SHP77 (cell line): ENCODE data around the gene ERCC1.
"Not testable (repeated sequence)": the region's sequence is repeated elsewhere in the genome, so short reads cannot be mapped to it uniquely, and the experiment has no call there.

ENCODE experiments used
- DNase-seq, 2 experiments: peaks; one replicate each; lab custom pipeline; 2025; lab: John Stamatoyannopoulos, UW

The ERCC1 gene

DNA sequence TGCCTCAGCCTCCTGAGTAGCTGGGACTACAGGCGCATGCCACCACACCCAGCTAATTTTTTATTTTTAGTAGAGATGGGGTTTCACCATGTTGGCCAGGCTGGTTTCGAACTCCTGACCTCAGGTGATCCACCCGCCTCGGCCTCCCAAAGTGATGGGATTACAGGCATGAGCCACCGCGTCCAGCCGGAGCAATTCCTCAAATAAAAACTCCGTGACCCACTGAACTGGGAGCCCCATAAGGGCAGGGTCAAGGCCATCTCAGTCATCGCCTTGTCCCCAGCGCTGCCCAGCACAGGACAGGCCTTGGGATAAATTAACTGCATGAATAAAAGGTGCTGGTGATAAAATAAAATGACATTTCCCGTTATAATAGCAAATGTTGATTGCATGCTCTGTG, 6.2 kb upstream of the ERCC1 start:
- DNase-seq, result not testable (repeated sequence)

DNA sequence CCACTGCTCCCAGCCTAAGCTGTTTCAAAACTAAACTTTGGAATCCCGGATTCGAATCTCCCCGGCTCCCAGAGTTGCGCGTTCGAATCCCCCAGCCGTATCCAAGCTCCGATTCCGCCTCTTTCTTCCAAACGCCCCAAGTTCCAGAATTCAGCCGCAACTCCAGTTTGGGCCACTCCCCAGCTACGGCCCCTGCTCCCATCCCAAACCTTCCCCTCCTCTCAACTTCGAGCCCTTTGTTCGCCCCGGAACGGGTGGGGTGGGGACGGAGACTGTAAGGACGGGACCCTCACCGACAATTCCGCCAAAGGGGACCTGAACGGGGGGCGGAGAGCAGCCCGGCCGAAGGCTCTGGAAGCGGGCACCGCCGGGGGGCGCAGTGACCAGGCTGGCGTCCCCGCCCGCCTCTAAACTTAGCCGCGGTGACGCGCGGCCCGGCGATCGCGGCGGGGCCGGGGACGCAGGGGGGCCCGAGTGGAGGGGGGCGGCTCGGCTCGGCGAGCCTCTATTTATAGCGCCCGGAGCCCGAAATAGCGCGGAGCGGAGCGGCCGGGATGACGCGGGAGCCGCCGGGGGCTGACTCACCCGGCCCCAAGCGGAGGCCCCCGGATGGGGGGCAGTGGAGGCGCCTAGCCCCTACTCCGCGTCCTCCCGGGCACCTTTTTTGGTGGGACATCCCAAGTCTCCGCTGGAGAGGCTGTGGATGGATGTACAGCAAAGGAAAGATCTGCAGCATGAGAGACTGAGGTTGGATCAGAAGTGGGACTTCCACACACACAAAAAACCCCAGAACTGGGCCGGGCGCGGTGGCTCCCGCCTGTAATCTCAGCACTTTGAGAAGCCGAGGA, 4.9 kb upstream of the ERCC1 start:
- no peak for DNase-seq

DNA sequence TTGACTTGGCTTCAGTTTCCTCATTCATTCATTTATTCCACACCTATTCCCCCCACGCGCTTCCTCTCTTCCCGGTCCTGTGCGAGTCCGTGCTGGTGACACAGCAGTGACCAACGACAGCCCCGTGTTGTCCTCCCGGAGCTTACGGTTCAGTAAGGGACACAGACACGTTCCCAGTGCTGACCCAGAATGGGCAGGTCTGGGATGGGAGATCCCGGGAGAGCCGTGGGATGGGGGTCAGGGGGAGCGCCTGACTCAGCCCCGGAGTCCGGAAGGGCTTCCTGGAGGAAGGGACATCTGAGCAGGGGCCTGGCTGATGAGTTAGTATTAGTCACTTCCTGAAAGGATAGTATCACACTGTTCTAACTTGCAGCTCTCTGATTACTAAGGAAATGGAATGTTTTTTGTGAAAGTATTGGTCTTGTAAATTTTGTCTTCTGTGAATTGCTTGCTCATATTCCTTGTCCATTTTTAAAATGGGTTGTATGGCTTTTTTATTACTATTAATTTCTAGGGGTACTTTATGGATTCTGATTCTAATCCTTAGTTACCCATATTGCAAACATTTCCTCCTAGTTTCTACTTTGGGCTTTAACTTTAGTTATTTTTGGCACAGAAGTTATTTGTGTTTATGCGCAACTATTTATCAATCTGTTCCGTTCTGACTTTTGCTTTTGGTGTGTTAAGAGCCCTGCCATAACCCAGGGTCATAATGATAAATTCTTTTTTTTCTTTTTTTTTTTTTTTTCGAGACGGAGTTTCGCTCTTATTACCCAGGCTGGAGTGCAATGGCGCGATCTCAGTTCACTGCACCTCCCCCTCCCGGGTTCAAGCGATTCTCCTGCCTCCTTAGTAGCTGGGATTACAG, 708 bp upstream of the ERCC1 start:
- DNase-seq, result peak; percentile 56

DNA sequence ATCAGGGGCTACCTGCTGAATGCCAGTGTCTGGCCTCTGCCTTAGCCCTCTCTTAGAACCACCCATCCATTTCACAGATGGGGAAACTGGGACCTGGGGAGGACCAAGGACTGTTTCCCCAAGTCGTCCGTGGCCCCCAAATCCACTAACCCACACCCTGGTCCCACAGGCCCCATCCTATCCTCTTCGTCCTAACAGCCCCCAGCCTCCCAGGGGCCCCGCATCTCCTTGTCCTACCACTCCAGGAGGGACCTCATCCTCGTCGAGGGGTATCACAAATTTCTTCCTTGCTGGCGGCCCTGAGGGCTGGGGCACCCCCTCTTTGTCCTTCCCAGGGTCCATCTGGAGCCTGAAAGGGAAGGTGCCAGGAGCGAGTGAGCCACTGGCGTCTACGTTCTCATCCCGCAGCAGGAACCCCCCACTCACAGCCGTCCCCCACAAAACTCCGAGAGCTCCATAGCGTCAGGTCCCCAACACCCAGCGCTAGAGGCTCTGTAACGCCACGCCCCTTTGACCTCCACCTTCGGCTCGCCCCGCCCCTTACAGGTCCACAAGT, 606 bp downstream of the ERCC1 start:
- no peak for DNase-seq

DNA sequence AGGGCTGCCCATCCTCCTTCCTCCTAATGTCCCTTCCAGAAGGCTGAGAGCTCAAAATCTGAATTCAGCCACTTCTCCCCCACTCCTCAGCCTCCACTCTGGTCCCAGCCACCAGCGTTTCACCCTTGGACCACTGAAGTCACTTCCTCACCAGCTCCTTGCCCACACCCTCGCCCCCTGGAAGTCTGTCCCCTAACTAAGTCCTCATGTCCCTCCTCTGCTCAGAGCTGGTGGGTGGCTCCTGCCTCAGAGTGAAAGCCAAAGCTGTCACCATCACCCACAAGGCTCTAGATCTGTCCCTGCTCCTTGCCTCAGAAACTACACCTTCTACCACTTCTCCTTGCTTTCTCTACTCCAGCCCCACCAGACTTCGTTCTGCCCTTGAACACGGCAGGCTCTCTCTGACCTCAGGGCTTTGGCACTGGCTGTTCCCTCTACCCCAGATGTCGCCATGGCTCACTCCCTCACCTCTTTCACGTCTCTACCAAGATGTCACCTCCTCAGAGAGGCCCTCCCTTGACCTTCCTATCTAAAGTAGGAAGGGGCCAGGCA, 1.7 kb downstream of the ERCC1 start:
- no peak for DNase-seq

DNA sequence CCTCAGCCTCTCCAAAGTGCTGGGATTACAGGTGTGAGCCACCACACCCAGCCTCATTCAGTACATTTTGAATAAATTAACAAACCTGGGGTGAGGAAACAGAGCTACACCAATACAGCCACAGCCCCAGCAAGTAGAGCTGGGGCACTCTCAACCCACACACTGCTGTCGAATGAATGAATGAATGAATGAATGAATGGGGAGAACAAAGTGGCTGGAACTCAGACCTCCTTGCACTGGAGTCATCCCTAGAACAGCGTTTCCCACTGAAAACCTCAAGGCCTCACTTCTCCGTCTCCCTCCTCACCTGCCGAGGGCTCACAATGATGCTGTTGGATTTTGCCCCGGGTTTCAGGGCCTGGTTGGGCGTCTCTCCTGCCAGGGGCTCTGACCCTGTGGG, 2.8 kb downstream of the ERCC1 start:
- no peak for DNase-seq

DNA sequence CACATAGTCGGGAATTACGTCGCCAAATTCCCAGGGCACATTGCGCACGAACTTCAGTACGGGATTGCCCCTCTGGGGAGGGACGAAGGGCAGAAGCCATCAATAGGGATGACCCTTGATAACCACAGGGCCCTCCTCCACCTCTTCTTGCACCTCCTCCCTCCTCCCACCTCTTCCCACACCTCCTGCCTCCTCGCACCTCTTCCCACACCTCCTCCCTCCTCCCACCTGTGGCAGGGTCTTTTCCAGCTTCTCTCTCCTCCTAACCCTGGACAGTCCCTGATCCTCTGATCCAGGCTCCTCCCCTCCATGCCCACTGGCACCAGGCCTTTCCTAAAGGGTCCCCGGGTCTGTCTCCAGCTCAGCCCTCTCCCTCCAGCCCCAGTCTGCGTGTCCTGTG, 3.4 kb downstream of the ERCC1 start:
- DNase-seq, result no peak

DNA sequence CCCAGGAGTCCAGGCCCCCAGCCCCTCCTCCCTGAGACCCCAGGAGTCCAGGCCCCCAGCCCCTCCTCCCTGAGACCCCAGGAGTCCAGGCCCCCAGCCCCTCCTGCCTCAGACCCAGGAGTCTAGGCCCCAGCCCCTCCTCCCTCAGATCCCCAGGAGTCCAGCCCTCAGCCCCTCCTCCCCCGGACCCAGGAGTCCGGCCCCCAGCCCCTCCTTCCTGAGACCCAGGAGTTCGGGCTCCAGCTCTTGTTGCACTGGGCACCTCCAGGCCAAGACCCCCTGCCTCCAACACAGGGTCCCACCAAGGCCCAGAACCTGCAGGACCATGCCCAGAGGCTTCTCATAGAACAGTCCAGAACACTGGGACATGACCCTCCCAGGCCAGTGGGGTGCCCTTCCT, 3.8 kb downstream of the ERCC1 start:
- DNase-seq, result no peak

DNA sequence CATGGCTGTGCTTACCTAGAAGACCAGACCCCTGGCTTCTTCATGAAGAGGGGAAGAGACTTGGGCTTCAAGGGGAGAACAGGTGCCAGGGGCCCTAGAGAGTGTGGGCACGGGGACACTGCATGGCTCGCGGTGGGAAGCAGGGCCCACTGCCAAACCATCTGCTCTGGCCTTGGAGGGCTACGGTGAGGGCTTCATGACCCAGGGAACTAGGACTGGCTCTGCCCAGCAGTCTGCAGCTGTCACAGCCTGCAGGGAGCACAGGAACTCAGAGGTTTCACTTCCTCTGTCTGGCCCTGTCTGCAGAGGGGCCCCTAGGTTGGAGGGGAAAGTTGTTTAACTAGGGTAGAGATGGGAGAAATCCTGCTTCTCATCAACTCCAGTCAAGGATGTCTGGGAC, 4.3 kb downstream of the ERCC1 start:
- no peak for DNase-seq

DNA sequence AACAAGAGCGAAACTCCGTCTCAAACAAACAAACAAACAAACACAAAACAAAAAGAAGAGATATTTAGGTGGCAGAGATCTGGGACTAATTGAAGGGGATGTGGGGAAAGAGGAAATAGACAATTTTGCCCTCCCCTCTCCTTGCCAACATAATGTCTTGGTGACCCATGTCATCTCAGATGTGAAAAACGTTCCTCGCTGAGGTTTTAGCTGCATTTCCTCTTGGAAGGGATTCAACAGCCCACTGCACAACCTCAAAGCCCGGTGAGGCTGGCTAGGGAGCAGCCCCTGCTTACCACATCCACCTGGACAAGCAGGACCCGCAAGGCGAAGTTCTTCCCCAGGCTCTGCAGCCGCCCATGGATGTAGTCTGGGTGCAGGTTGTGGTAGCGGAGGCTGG, 4.9 kb downstream of the ERCC1 start:
- no peak for DNase-seq

DNA sequence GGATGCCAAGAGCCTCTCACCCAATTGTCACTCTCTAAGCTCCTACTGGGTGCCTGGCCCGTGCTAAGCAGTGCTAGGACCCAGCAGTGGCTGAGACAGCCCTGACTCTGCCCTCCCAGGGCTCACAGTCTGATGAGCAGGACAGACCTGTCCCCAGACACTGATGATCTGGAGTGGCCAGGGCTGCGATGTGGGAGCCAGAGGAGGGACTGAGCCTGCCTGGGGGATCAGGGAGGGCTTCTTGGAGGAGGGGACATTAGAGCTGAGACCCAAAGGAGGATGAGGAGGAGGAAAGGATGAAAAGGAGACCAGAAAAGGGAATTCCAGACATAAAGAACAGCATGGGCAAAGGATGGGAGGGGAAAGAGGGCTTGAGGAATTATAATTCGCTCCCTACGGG, 6.6 kb downstream of the ERCC1 start:
- no peak for DNase-seq

DNA sequence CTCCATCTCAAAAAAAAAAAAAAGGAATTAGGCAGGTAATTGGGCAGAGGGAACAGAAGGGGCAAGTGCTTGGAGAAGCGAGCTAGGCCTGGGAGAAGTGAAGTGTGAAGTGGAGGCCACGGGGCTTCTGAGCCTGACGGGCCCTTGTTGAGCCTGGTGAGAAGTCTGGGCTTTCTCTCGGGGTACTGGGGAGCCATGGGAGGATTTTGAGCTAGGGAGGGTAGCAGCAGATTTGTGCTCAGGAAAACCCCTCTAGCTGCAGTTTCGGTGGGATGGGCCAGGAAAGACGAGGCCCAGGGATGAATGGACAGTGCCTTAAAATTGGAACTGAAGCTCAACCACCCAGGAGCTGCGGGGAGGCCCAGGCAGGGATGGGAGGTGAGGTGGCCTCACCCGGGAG, 9.2 kb downstream of the ERCC1 start:
- DNase-seq, result no peak

DNA sequence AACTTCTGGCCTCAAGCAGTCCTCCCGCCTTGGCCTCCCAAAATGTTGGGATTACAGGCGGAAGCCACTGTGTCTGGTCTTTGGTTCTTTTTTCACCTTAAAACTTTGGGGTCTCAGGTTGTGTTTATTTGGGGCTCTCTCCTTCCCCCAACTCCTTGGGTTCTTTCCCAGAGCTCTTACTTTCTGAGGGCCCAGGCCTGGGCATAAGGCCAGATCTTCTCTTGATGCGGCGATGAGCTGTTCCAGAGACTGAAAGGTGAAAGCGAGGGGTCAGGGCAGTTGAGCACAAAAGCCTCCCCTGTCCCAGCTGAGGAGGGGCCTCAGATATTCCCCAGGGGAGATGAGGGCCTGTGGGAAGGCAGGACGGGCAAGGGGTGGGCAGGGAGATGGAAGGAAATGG, 10.2 kb downstream of the ERCC1 start:
- DNase-seq, result no peak

DNA sequence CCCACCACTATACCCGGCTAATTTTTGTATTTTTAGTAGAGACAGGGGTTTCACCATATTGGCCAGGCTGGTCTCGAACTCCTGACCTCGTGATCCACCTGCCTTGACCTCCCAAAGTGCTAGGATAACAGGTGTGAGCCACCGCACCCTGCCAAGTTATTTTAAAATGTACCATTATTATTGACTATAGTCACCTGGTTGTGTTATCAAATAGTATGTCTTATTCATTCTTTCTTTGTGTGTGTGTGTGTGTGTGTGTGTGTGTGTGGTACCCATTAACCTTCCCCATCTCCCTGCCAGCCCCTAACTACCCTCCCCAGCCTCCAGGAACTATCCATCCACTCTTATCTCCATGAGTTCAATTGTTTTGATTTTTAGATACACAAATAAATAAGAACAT, 13.4 kb downstream of the ERCC1 start:
- DNase-seq, result not testable (repeated sequence)

DNA sequence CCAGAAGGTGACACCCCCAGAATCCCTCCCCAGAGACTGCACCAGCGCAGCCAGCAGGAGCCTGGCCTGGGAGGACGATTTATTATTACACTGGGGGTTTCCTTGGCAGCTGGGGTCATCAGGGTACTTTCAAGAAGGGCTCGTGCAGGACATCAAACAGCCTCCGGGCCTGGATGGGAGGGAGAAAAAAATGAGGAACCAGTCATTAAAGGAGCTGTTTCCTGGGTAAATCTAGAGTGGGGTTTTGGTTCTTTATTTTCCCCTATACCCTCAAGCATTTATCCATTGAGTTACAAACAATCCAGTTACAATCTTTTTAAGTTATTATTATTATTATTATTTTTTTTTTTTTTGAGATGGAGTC, 14.2 kb downstream of the ERCC1 start:
- DNase-seq, result no peak

DNA sequence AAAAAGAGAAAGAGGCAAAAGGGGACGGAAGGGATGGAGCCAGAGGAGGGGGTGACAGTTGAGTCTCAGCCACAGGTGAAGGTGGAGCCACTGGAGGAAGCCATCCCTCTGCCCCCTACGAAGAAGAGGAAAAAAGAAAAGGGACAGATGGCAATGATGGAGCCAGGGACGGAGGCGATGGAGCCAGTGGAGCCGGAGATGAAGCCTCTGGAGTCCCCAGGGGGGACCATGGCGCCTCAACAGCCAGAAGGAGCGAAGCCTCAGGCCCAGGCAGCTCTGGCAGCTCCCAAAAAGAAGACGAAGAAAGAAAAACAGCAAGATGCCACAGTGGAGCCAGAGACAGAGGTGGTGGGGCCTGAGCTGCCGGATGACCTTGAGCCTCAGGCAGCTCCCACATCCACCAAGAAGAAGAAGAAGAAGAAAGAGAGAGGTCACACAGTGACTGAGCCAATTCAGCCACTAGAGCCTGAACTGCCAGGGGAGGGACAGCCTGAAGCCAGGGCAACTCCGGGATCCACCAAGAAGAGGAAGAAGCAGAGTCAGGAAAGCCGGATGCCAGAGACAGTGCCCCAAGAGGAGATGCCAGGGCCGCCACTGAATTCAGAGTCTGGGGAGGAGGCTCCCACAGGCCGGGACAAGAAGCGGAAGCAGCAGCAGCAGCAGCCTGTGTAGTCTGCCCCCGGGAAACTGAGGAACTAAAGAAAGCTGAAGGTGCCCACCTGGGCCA, 14.7 kb downstream of the ERCC1 start:
- no peak for DNase-seq

DNA sequence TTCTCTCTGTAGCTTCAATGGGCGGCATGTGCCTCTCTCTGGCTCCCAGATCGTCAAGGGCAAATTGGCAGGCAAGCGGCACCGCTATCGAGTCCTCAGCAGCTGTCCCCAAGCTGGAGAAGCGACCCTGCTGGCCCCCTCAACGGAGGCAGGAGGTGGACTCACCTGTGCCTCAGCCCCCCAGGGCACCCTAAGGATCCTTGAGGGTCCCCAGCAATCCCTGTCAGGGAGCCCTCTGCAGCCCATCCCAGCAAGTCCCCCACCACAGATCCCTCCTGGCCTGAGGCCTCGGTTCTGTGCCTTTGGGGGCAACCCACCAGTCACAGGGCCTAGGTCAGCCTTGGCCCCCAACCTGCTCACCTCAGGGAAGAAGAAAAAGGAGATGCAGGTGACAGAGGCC, 15.6 kb downstream of the ERCC1 start:
- no peak for DNase-seq

DNA sequence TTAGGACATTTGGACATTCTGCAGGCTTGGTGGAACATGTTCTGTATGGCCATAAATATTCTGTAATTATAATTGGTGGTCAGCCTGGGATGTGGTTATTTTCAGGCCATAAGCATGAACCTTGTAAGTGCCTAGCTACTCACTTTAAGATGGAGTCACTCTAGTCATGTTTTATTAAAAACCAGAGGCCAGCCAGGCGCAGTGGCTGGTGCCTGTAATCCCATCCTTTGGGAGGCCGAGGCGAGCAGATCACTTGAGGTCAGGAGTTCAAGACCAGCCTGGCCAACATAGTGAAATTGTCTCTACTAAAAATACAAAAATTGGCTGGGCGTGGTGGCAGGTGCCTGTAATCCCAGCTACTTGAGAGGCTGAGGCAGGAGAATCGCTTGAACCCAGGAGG, 16.1 kb downstream of the ERCC1 start:
- DNase-seq, result not testable (repeated sequence)

DNA sequence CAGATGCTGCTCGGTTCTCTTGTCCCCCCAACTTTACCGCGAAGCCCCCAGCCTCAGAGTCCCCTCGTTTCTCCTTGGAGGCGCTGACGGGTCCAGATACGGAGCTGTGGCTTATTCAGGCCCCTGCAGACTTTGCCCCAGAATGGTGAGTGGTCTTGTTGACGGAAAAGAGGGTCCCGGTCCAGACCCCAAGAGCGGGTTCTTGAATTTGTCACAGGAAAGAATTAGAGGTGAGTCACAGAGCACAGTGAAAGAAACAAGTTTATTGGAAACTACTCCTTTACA, 16.7 kb downstream of the ERCC1 start:
- DNase-seq, result no peak

DNA sequence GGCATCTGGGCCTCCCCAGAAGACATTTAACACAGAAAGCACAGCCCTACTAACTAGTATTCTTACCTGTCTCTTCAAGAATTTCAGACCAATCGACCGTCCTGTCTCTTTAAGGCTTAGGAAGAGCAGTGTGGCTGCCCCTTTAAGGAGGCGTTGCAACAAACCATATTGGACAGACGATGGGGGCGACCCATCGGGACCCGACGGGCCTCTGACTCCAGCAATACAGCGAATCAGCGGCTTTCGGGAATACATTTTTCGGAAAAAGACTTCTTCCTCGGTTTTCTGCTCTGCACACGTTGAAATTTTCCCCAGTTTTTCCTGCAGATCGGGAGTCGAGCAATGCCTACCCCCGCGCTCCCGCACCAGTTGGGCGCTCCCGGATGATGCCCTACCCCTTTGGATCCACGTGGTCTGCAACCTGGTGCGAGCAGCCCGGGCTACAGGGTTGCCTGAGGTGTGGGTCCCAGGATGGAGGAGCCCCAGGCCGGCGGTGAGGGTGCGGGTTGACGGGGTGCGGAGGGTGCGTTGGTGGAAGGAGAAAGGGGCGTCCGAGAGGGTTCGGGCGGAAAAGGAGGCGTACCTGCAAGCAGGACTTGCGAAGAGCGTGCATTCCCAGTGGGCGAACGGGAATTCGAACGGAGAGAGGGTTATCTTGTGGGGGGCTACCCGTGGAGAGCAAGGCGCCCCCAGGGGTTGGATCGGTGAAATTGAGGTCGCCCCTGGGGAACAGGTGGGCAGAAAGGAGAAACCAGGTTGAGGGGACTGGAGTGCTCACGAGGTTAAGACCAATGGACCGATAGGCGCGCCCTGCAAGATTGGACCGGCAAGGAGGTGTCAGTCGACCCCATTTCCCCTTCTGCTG, 17.3 kb downstream of the ERCC1 start, which contains the start of gene POLR1G:
TSS of gene POLR1G (plus strand) at position 419 of the 865 bp plus-strand sequence. CDS start at position 472, 53 bp downstream.
- peak; percentile 79 for DNase-seq
